ENCODE data around the gene CLDN3. TPM values are rescaled to one million over a fixed set of nuclear protein-coding genes. Genes with fewer than 3 reads are reported as not detected.
A peak's percentile ranks its signal among the peaks of the same experiment; 100 is the strongest.
"Not testable (repeated sequence)": the region's sequence is repeated elsewhere in the genome, so short reads cannot be mapped to it uniquely, and the experiment has no call there.

CLDN3 gene
- total RNA-seq, 1 donor from 2014 or later, result 0.32 TPM

DNA sequence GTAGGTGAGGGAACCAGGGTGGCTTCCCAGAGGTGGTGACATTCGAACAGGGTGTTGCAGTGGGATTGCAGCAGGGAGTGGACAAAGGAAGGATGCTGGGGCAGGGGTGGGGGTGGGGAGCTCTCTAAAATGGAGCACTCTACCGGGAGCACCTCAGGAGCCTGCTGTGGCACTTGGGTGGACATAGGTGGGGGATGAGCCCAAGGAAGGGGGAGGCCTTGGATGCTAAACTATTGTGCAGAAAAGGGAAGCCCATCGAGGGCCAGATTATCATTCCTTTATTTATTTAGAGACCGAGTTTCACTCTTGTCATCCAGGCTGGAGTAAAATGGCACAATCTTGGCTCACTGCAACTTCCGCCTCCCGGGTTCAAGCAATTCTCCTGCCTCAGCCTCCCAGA is 47.3 kb downstream of the CLDN3 start:
- no peak overlapping the region for H3K27ac Mint-ChIP-seq (ENCODE audit: unreplicated experiment)
- no peak for DNase-seq (ENCODE audit: low spot score)
- H3K36me3 Mint-ChIP-seq (ENCODE audit: low read depth), result no peaks in the 10 kb centered on the region
- TF ChIP-seq, protein P1, sequence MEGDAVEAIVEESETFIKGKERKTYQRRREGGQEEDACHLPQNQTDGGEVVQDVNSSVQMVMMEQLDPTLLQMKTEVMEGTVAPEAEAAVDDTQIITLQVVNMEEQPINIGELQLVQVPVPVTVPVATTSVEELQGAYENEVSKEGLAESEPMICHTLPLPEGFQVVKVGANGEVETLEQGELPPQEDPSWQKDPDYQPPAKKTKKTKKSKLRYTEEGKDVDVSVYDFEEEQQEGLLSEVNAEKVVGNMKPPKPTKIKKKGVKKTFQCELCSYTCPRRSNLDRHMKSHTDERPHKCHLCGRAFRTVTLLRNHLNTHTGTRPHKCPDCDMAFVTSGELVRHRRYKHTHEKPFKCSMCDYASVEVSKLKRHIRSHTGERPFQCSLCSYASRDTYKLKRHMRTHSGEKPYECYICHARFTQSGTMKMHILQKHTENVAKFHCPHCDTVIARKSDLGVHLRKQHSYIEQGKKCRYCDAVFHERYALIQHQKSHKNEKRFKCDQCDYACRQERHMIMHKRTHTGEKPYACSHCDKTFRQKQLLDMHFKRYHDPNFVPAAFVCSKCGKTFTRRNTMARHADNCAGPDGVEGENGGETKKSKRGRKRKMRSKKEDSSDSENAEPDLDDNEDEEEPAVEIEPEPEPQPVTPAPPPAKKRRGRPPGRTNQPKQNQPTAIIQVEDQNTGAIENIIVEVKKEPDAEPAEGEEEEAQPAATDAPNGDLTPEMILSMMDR (IDR thresholded peaks at IDR 0.05), result no peak
- H3K4me3 Mint-ChIP-seq (ENCODE audit: unreplicated experiment), result no peak overlapping the region
- H3K27me3 Mint-ChIP-seq (ENCODE audit: low read depth), result no peaks in the 10 kb centered on the region
- no peaks in the 10 kb centered on the region for H3K9me3 Mint-ChIP-seq (ENCODE audit: low read depth)
- H3K4me1 Mint-ChIP-seq (ENCODE audit: low read depth), result peaks cover 30% of the 10 kb centered on the region

DNA sequence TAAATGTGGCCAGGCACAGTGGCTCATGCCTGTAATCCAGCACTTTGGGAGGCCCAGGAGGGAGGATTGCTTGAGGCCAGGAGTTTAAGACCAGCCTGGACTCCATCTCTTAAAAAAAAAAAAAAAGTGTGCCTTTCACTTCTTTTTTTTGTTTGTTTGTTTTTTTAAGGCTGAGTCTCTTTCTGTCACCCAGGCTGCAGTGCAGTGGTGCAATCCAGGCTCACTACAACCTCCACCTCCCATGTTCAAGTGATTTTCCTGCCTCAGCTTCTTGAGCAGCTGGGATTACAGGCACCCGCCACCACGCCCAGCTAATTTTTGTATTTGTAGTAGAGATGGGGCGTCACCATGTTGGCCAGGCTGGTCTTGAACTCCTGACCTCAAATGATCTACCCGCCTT is 47.9 kb downstream of the CLDN3 start:
- not testable (repeated sequence) for DNase-seq (ENCODE audit: low spot score); H3K27me3 Mint-ChIP-seq (ENCODE audit: low read depth); H3K4me3 Mint-ChIP-seq (ENCODE audit: unreplicated experiment); H3K9me3 Mint-ChIP-seq (ENCODE audit: low read depth); H3K36me3 Mint-ChIP-seq (ENCODE audit: low read depth)
- peak overlapping the region; percentile 36 for H3K27ac Mint-ChIP-seq (ENCODE audit: unreplicated experiment)
- peaks cover 36% of the 10 kb centered on the region for H3K4me1 Mint-ChIP-seq (ENCODE audit: low read depth)

DNA sequence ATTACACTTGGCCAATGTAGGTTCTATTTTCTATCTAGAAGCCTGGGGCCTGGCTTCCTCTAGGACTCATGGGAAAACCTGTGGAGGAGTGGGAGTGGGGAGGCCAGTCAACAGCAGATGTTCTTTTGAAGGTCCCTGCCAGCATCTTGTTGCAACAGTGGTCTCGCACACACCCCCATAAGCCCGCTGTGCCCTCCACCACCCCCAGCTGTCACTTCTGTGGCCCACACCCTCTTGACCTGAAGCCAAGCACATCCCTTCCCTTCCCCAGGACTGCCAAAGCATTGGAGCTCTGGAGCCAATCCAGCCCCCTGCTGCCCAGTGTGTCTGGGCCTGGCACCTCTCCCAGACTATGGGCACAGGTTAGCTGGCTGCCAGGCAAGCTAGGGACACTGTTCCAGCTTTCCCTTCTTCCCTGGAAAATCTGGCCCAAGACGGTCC is 48.7 kb downstream of the CLDN3 start:
- Mint-ChIP-seq H3K27me3 (ENCODE audit: low read depth) (no peaks in the 10 kb centered on the region), H3K36me3 (ENCODE audit: low read depth) (no peaks in the 10 kb centered on the region), H3K27ac (ENCODE audit: unreplicated experiment) (peak overlapping the region; percentile 64), H3K9me3 (ENCODE audit: low read depth) (no peaks in the 10 kb centered on the region), H3K4me3 (ENCODE audit: unreplicated experiment) (no peak overlapping the region), H3K4me1 (ENCODE audit: low read depth) (peaks cover 42% of the 10 kb centered on the region)
- no peak for DNase-seq (ENCODE audit: low spot score)
- TF ChIP-seq, protein P1 (IDR thresholded peaks at IDR 0.05), result peak; percentile 34

DNA sequence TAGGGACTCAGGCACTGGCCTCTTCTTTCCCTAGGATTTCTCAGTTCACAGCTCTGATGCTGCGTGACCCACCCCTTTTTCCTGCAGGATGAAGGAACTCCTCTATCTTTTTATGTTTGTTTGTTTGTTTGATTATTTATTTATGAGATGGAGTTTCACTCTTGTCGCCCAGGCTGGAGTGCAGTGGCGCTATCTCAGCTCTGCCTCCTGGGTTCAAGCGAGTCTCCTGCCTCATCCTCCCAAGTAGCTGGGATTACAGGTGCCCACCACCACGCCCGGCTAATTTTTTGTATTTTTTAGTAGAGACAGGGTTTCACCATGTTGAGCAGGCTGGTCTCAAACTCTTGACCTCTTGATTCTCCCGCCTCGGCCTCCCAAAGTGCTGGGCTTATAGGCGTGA is 49.6 kb downstream of the CLDN3 start:
- H3K36me3 Mint-ChIP-seq (ENCODE audit: low read depth); H3K27me3 Mint-ChIP-seq (ENCODE audit: low read depth); H3K27ac Mint-ChIP-seq (ENCODE audit: unreplicated experiment); H3K9me3 Mint-ChIP-seq (ENCODE audit: low read depth); DNase-seq (ENCODE audit: low spot score): not testable (repeated sequence)
- Mint-ChIP-seq H3K4me3 (ENCODE audit: unreplicated experiment) (peak overlapping the region; percentile 61), H3K4me1 (ENCODE audit: low read depth) (peaks cover 52% of the 10 kb centered on the region)

DNA sequence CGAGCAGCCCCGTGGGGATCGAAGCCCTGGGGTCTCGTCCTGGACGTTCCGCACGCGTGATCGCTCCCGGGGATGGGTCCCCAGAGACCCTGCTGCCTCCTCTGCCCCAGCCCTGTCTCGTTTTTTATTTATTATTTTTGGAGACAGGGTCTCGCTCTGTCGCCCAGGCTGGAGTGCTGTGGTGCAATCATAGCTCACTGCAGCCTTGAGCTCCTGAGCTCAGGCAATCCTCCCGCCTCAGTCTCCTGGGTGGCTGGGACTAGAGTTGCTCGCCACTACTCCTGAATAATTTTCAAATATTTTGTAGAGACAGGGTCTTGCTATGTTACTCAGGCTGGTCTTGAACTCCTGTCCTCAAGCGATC is 50.3 kb downstream of the CLDN3 start:
- no peaks in the 10 kb centered on the region for H3K9me3 Mint-ChIP-seq (ENCODE audit: low read depth)
- DNase-seq (ENCODE audit: low spot score), result no peak
- H3K27ac Mint-ChIP-seq (ENCODE audit: unreplicated experiment), result peak overlapping the region; percentile 13
- H3K4me1 Mint-ChIP-seq (ENCODE audit: low read depth), result peaks cover 55% of the 10 kb centered on the region
- TF ChIP-seq, protein P1 (IDR thresholded peaks at IDR 0.05), result no peak
- H3K36me3 Mint-ChIP-seq (ENCODE audit: low read depth), result no peaks in the 10 kb centered on the region
- H3K27me3 Mint-ChIP-seq (ENCODE audit: low read depth), result no peaks in the 10 kb centered on the region
- H3K4me3 Mint-ChIP-seq (ENCODE audit: unreplicated experiment), result peak overlapping the region; percentile 61

Other genes starting within 250 kb of the CLDN3 start
- gene BAZ1B, start 248.0 kb downstream of the CLDN3 start, total RNA-seq, result 64.9 to 74.9 TPM (median 65.5 TPM) in 3 replicates
- gene BCL7B, start 212.6 kb downstream of the CLDN3 start, total RNA-seq, result 35.7 to 40.2 TPM (median 39.7 TPM) in 3 replicates
- 45.2 to 56.1 TPM (median 50.4 TPM) in 3 replicates for gene TBL2, start 191.7 kb downstream of the CLDN3 start, total RNA-seq
- gene MLXIPL, start 145.7 kb downstream of the CLDN3 start, total RNA-seq, result not detected in 3 replicates
- 4.9 to 6.6 TPM (median 6.2 TPM) in 3 replicates for gene VPS37D, start 102.4 kb downstream of the CLDN3 start, total RNA-seq
- 9.5 to 15.2 TPM (median 10.2 TPM) in 3 replicates for gene DNAJC30, start 86.8 kb downstream of the CLDN3 start, total RNA-seq
- 39.2 to 43.4 TPM (median 42.6 TPM) in 3 replicates for gene BUD23, start 86.7 kb downstream of the CLDN3 start, total RNA-seq
- gene STX1A, start 50.6 kb downstream of the CLDN3 start, total RNA-seq, result 19.1 to 33.5 TPM (median 20.9 TPM) in 3 replicates
- gene ABHD11, start 31.5 kb downstream of the CLDN3 start, total RNA-seq, result 11.2 to 15.3 TPM (median 15.0 TPM) in 3 replicates
- gene CLDN4, start 60.7 kb upstream of the CLDN3 start, total RNA-seq, result 0.35 to 0.80 TPM (median 0.51 TPM) in 3 replicates
- gene METTL27, start 72.2 kb upstream of the CLDN3 start, total RNA-seq, result 0.51 to 1.7 TPM (median 0.99 TPM) in 3 replicates
- 0.25 TPM in 1 of 3 replicates, not detected in the others for gene TMEM270, start 90.9 kb upstream of the CLDN3 start, total RNA-seq

Measured in chondrocyte (in vitro differentiated cells).